ENCODE results near the gene PLA2R1. TPM values are rescaled to one million over a fixed set of nuclear protein-coding genes. Genes with fewer than 3 reads are reported as not detected.

PLA2R1 gene
- total RNA-seq, 3 donors from 2014 or later (not counting 1 experiment from before 2014, with no cell fraction given): not detected

- ATAC-seq: no peak
- Mint-ChIP-seq H3K4me1 (no peaks in the 10 kb centered on the region), H3K4me3 (no peak overlapping the region), H3K27ac (no peak overlapping the region), H3K36me3 (no peaks in the 10 kb centered on the region), H3K27me3 (ENCODE audit: low read depth in 2 of 2) (peaks cover 0 to 3% of the 10 kb centered on the region in 2 donors), H3K9me3 (peaks cover 0 to 2% of the 10 kb centered on the region in 2 donors)
- H3K27me3 ChIP-seq (ENCODE audit: control insufficient read depth, insufficient read depth, low read length): peaks cover 4% of the 10 kb centered on the region
- intact Hi-C loops (cut with micrococcal nuclease): no loop called here
- H3K9me3 ChIP-seq (ENCODE audit: control insufficient read depth, insufficient read depth, low read length): no peaks in the 10 kb centered on the region
- DNase-seq: no peak
- no peaks in the 10 kb centered on the region for H3K36me3 ChIP-seq (ENCODE audit: control insufficient read depth, insufficient read depth, low read length)
- no peak overlapping the region for H3K27ac ChIP-seq (ENCODE audit: low read length)
- no peak for TF ChIP-seq CTCF (IDR thresholded peaks at IDR 0.05)
- no peaks in the 10 kb centered on the region for H3K4me1 ChIP-seq (ENCODE audit: control insufficient read depth, insufficient read depth, low read length)
- WGBS (ENCODE audit: insufficient coverage): 6% methylated on average over 4 of the region's 4 CpGs
- H3K4me3 ChIP-seq (ENCODE audit: low read length): no peak overlapping the region
Observed at GRCh38 chr2:160076914-160077313, 14.5 kb upstream of the PLA2R1 start.

GRCh38 chr2:160076241-160076640 is 13.8 kb upstream of the PLA2R1 start:
- H3K27me3 Mint-ChIP-seq (ENCODE audit: low read depth in 2 of 2): peaks cover 0 to 3% of the 10 kb centered on the region in 2 donors
- TF ChIP-seq CTCF (IDR thresholded peaks at IDR 0.05): no peak
- no peaks in the 10 kb centered on the region for H3K9me3 Mint-ChIP-seq
- H3K36me3 ChIP-seq (ENCODE audit: control insufficient read depth, insufficient read depth, low read length): no peaks in the 10 kb centered on the region
- no peaks in the 10 kb centered on the region for H3K4me1 ChIP-seq (ENCODE audit: control insufficient read depth, insufficient read depth, low read length)
- H3K9me3 ChIP-seq (ENCODE audit: control insufficient read depth, insufficient read depth, low read length): no peaks in the 10 kb centered on the region
- H3K27ac ChIP-seq (ENCODE audit: low read length): no peak overlapping the region
- H3K36me3 Mint-ChIP-seq: no peaks in the 10 kb centered on the region
- peaks cover 4% of the 10 kb centered on the region for H3K27me3 ChIP-seq (ENCODE audit: control insufficient read depth, insufficient read depth, low read length)
- no peak for ATAC-seq
- no peak overlapping the region for H3K4me3 ChIP-seq (ENCODE audit: low read length)
- intact Hi-C loops (cut with micrococcal nuclease): no loop called here
- no peak overlapping the region for H3K4me3 Mint-ChIP-seq
- no peaks in the 10 kb centered on the region for H3K4me1 Mint-ChIP-seq
- 100% methylated on average over 2 of the region's 2 CpGs for WGBS (ENCODE audit: insufficient coverage)
- no peak for DNase-seq
- no peak overlapping the region for H3K27ac Mint-ChIP-seq

GRCh38 chr2:160075171-160075570 is 12.8 kb upstream of the PLA2R1 start:
- no peak for DNase-seq
- H3K4me3 Mint-ChIP-seq: no peak overlapping the region
- H3K27me3 ChIP-seq (ENCODE audit: control insufficient read depth, insufficient read depth, low read length): peaks cover 4% of the 10 kb centered on the region
- no peaks in the 10 kb centered on the region for H3K9me3 Mint-ChIP-seq
- no peak overlapping the region for H3K27ac Mint-ChIP-seq
- no peaks in the 10 kb centered on the region for H3K4me1 ChIP-seq (ENCODE audit: control insufficient read depth, insufficient read depth, low read length)
- H3K27ac ChIP-seq (ENCODE audit: low read length): no peak overlapping the region
- WGBS (ENCODE audit: insufficient coverage): 94% methylated on average over 5 of the region's 5 CpGs
- no peak for TF ChIP-seq CTCF (IDR thresholded peaks at IDR 0.05)
- H3K27me3 Mint-ChIP-seq (ENCODE audit: low read depth in 2 of 2): peaks cover 0 to 7% of the 10 kb centered on the region in 2 donors
- H3K9me3 ChIP-seq (ENCODE audit: control insufficient read depth, insufficient read depth, low read length): no peaks in the 10 kb centered on the region
- H3K4me1 Mint-ChIP-seq: no peaks in the 10 kb centered on the region
- H3K36me3 ChIP-seq (ENCODE audit: control insufficient read depth, insufficient read depth, low read length): no peaks in the 10 kb centered on the region
- H3K36me3 Mint-ChIP-seq: no peaks in the 10 kb centered on the region
- H3K4me3 ChIP-seq (ENCODE audit: low read length): no peak overlapping the region
- no peak for ATAC-seq
- intact Hi-C loops (cut with micrococcal nuclease): no loop called here

GRCh38 chr2:160073284-160073888 is 11.0 kb upstream of the PLA2R1 start:
- TF ChIP-seq CTCF (IDR thresholded peaks at IDR 0.05): no peak
- Mint-ChIP-seq H3K4me3 (no peak overlapping the region), H3K4me1 (no peaks in the 10 kb centered on the region), H3K9me3 (no peaks in the 10 kb centered on the region), H3K27ac (no peak overlapping the region), H3K27me3 (ENCODE audit: low read depth in 2 of 2) (peaks cover 0 to 7% of the 10 kb centered on the region in 2 donors), H3K36me3 (no peaks in the 10 kb centered on the region)
- H3K36me3 ChIP-seq (ENCODE audit: control insufficient read depth, insufficient read depth, low read length): no peaks in the 10 kb centered on the region
- no peak overlapping the region for H3K4me3 ChIP-seq (ENCODE audit: low read length)
- no peaks in the 10 kb centered on the region for H3K9me3 ChIP-seq (ENCODE audit: control insufficient read depth, insufficient read depth, low read length)
- peaks cover 5% of the 10 kb centered on the region for H3K27me3 ChIP-seq (ENCODE audit: control insufficient read depth, insufficient read depth, low read length)
- H3K27ac ChIP-seq (ENCODE audit: low read length): no peak overlapping the region
- no peak for ATAC-seq
- intact Hi-C loops (cut with micrococcal nuclease): no loop called here
- DNase-seq: no peak
- no peaks in the 10 kb centered on the region for H3K4me1 ChIP-seq (ENCODE audit: control insufficient read depth, insufficient read depth, low read length)
- 71% methylated on average over 2 of the region's 2 CpGs for WGBS (ENCODE audit: insufficient coverage)
